GM12878 (cell line): ENCODE results near the gene P4HA1. TPM values are rescaled to one million over a fixed set of nuclear protein-coding genes. Genes with fewer than 3 reads are reported as not detected.

ENCODE experiments used
- ATAC-seq: fragments of 200-7000 bp; cut with Tn5 transposase; 3 replicates; pipeline ENCODE4 v1.9.1; 2020; ENCODE audit warnings: mild to moderate bottlenecking, moderate library complexity
- BruUV-seq: library from RNA; stranded (reverse); fragments of 400-500 nt; replicated peaks from 2 replicates; lab custom pipeline; 2021; lab: Mats Ljungman, UMichigan
- CTCF ChIA-PET: fragments of 300-600 bp; sonication (Branson Sonifier 250); formaldehyde crosslinking; extraction: SDS; loops from one replicate; lab custom pipeline; 2021; ENCODE audit warnings: inconsistent platforms; lab: Yijun Ruan, JAX
- POLR2A ChIA-PET: fragments of 350-600 bp; formaldehyde crosslinking; extraction: SDS; loops from one replicate; lab custom pipeline; 2021; ENCODE audit warnings: inconsistent platforms; lab: Charles Lee
- RAD21 ChIA-PET: fragments of 300-600 bp; sonication (Branson Sonifier 250); formaldehyde crosslinking; loops from one replicate; lab custom pipeline; 2023; ENCODE audit warnings: antibody characterized with exemption; ENCODE audit not compliant: unreplicated experiment; lab: Charles Lee
- SMC1A ChIA-PET: fragments of 300-600 bp; sonication (Branson Sonifier 250); formaldehyde crosslinking; loops from one replicate; lab custom pipeline; 2023; ENCODE audit not compliant: unreplicated experiment, uncharacterized antibody; lab: Charles Lee
- DNase-seq: peaks from one replicate; pipeline ENCODE4 v3.0.0-alpha.2; 2011; ENCODE audit warnings: low read depth, low spot score
- FAIRE-seq: peaks from 3 replicates; lab custom pipeline; 2011; peaks lifted over from hg19 to GRCh38; lab: Jason Lieb, UNC
- H2AFZ ChIP-seq: 2 replicates; pipeline ENCODE4 v1.6.0; 2011; ENCODE audit warnings: low read depth, low read length, control low read depth; ENCODE audit not compliant: control insufficient read depth
- H3K27ac ChIP-seq: 2 replicates; pipeline ENCODE4 v1.5.1; 2011; ENCODE audit warnings: control low read depth; ENCODE audit not compliant: control insufficient read depth, insufficient read depth
- H3K27me3 ChIP-seq, 2 experiments: replicated peaks in 1 of 2; 2 replicates each; pipeline versions ENCODE4 v1.6.0 to v1.6.1; 2011; ENCODE audit warnings: low read length in 1 of 2; ENCODE audit not compliant: control insufficient read depth in 2 of 2, insufficient read depth in 2 of 2
- H3K36me3 ChIP-seq, 2 experiments: 2 replicates each; pipeline ENCODE4 v1.5.1; 2011; ENCODE audit warnings: low read length in 1 of 2; ENCODE audit not compliant: control insufficient read depth in 2 of 2, insufficient read depth in 2 of 2
- H3K4me1 ChIP-seq: 2 replicates; pipeline ENCODE4 v1.6.1; 2011; ENCODE audit warnings: mild to moderate bottlenecking, low read length, moderate library complexity, mixed read lengths; ENCODE audit not compliant: control insufficient read depth, insufficient read depth
- H3K4me2 ChIP-seq: 2 replicates; pipeline ENCODE4 v1.6.0; 2011; ENCODE audit warnings: control low read depth; ENCODE audit not compliant: control insufficient read depth, insufficient read depth
- H3K4me3 ChIP-seq: fragments of 200-600 bp; sonication (generic); 2 replicates; pipeline ENCODE4 v1.5.1; 2016
- H3K79me2 ChIP-seq: 2 replicates; pipeline ENCODE4 v1.6.0; 2011; ENCODE audit warnings: low read length; ENCODE audit not compliant: control insufficient read depth, insufficient read depth
- H3K9ac ChIP-seq: 2 replicates; pipeline ENCODE4 v1.8.0; 2011; ENCODE audit warnings: low read length, control low read depth, mixed read lengths; ENCODE audit not compliant: control insufficient read depth, insufficient read depth
- H3K9me3 ChIP-seq: replicated peaks from 3 replicates; pipeline ENCODE4 v1.5.1; 2011; ENCODE audit warnings: mild to moderate bottlenecking, low read length; ENCODE audit not compliant: control insufficient read depth, insufficient read depth
- H4K20me1 ChIP-seq: 2 replicates; pipeline ENCODE4 v1.6.0; 2011; ENCODE audit not compliant: control insufficient read depth, insufficient read depth
- CEBPB ChIP-seq, 2 experiments: fragments of 150-350 bp in 1 of 2; IDR thresholded peaks; 2 replicates each; pipeline ENCODE4 v1.6.1; 2012 to 2014; ENCODE audit warnings: low read depth in 2 of 2, low read length in 2 of 2, borderline replicate concordance in 1 of 2, inconsistent platforms in 1 of 2
- CHD4 ChIP-seq: fragments of 200-600 bp; sonication (generic); IDR thresholded peaks from 2 replicates; pipeline ENCODE4 v1.6.1; 2016; ENCODE audit warnings: mild to moderate bottlenecking
- EP300 ChIP-seq, 2 experiments: fragments of 150-350 bp in 1 of 2; IDR thresholded peaks; 2 replicates each; pipeline ENCODE4 v1.6.1; 2011 to 2012; ENCODE audit warnings: low read depth in 2 of 2, low read length in 2 of 2, borderline replicate concordance in 1 of 2, improper control_type of control experiment in 1 of 2, inconsistent platforms in 1 of 2; ENCODE audit not compliant: control insufficient read depth in 1 of 2
- HDAC6 ChIP-seq: fragments of 200-600 bp; sonication (generic); IDR thresholded peaks from one replicate; pipeline ENCODE4 v1.8.0; 2017; ENCODE audit warnings: antibody characterized with exemption; ENCODE audit not compliant: unreplicated experiment
- IRF4 ChIP-seq: IDR thresholded peaks from 2 replicates; pipeline ENCODE4 v1.6.1; 2011; ENCODE audit warnings: low read depth, low read length
- PBX3 ChIP-seq: IDR thresholded peaks from 2 replicates; pipeline ENCODE4 v1.6.1; 2011; ENCODE audit warnings: mild to moderate bottlenecking, low read depth, low read length, moderate library complexity; ENCODE audit not compliant: insufficient replicate concordance
- POLR2AphosphoS2 ChIP-seq: IDR thresholded peaks from 2 replicates; pipeline ENCODE4 v1.6.1; 2011; ENCODE audit warnings: low read depth, mild to moderate bottlenecking, low read length, improper control_type of control experiment, moderate library complexity
- RELA ChIP-seq: fragments of 450-650 bp; IDR thresholded peaks from 2 replicates; pipeline ENCODE4 v1.8.0; 2014; ENCODE audit warnings: borderline replicate concordance; ENCODE audit not compliant: partially characterized antibody
- REST ChIP-seq: IDR thresholded peaks from 2 replicates; pipeline ENCODE4 v1.6.1; 2012; ENCODE audit warnings: mild to moderate bottlenecking, low read depth, low read length
- SMAD1 ChIP-seq: fragments of 450-650 bp; IDR thresholded peaks from 2 replicates; pipeline ENCODE4 v1.6.1; 2018; ENCODE audit warnings: mild to moderate bottlenecking, low read depth; ENCODE audit not compliant: partially characterized antibody
- STAT1 ChIP-seq: fragments of 450-650 bp; conservative IDR thresholded peaks from 2 replicates; pipeline ENCODE4 v1.6.1; 2014; ENCODE audit warnings: antibody characterized with exemption, mild to moderate bottlenecking
- TCF12 ChIP-seq: IDR thresholded peaks from 2 replicates; pipeline ENCODE4 v1.6.1; 2011; ENCODE audit warnings: low read depth, mild to moderate bottlenecking, low read length
- WRNIP1 ChIP-seq: IDR thresholded peaks from 2 replicates; pipeline ENCODE4 v1.6.1; 2011; ENCODE audit warnings: low read depth, low read length, improper control_type of control experiment, borderline replicate concordance
- YBX1 ChIP-seq: fragments of 450-650 bp; IDR thresholded peaks from 2 replicates; pipeline ENCODE4 v1.6.1; 2016; ENCODE audit warnings: antibody characterized with exemption
- ZBED1 ChIP-seq: IDR thresholded peaks from 2 replicates; pipeline ENCODE4 v1.6.1; 2016; ENCODE audit warnings: borderline replicate concordance
- ZBTB33 ChIP-seq: fragments of 450-650 bp; IDR thresholded peaks from 2 replicates; pipeline ENCODE4 v1.6.1; 2017; ENCODE audit warnings: mild to moderate bottlenecking
- WGBS: methylation state at CpG from one replicate; pipeline ENCODE4 v1.1.6; 2016; ENCODE audit warnings: low lambda C conversion rate; ENCODE audit not compliant: insufficient replicate concordance, insufficient coverage; ENCODE audit errors: missing lambda C conversion rate; 5-methylcytosine and 5-hydroxymethylcytosine counted together
- in situ Hi-C: fragments of 300-500 bp; cut with MboI; formaldehyde crosslinking; loops from 9 replicates; pipeline ENCODE4 v1.14.3; 2018; ENCODE audit warnings: mixed read lengths
- intact Hi-C: fragments of 100-400 bp; cut with micrococcal nuclease; formaldehyde crosslinking; loops from one replicate; pipeline ENCODE4 v1.14.2; 2022; ENCODE audit not compliant: unreplicated experiment
- polyA plus RNA-seq, 11 experiments: library from polyadenylated mRNA; depleted of rRNA in 4 of 11; unstranded in 6 of 11; stranded (reverse) in 5 of 11; fragments of >200 nt; fragmentation: Nextera tagmentation in 4 of 11; fragmentation: Illumina TruSeq in 1 of 11; extraction: Ambion mirVana in 4 of 11; extraction: Trizol in 1 of 11; gene quantifications; 1 replicate in 1 of 11; 2 replicates in 10 of 11; pipeline versions ENCODE4 v1.2.1 to v1.2.3, GENCODE V29; 2011 to 2016; ENCODE audit warnings: inconsistent platforms in 2 of 11, missing spikeins in 2 of 11, low read depth in 1 of 11
- total RNA-seq, 4 experiments: library from RNA; depleted of rRNA in 3 of 4; stranded (reverse); fragments of >200 nt in 3 of 4; fragmentation: Illumina TruSeq in 1 of 4; extraction: Trizol in 1 of 4; gene quantifications; 2 replicates each; pipeline versions ENCODE4 v1.2.1 to v1.2.3, GENCODE V29; 2013 to 2021

Gene P4HA1
- total and polyA plus RNA-seq, 10 of the 15 experiments (the other 5 are each of a cell fraction or from before 2014, with no cell fraction given), result 15.0 to 160 (median 24.1) TPM

- in situ Hi-C loops, result no loop called here
- ChIA-PET RAD21 (no interaction called here), SMC1A (interaction anchor here (1.6 kb wide), 1 partner anchor 29 kb away, joined by 5 read pairs; no protein-coding TSS in a partner anchor), POLR2A (interaction anchor here (0.6 kb wide), 1 partner anchor 79 kb away, joined by 3 read pairs; no protein-coding TSS in a partner anchor), CTCF (interaction anchor here (0.6 kb wide), 1 partner anchor 818 kb away, joined by 3 read pairs; no protein-coding TSS in a partner anchor)
- intact Hi-C loops, result no loop called here
- Histone ChIP-seq H3K4me3 (no peak overlapping the region), H3K27me3 (no peaks in the 10 kb centered on the region), H3K9me3 (no peaks in the 10 kb centered on the region), H3K27ac (no peak overlapping the region), H3K9ac (no peak overlapping the region), H3K36me3 (peaks cover 3 to 23% of the 10 kb centered on the region in 2 experiments; a peak in 3 of 4 replicates), H3K4me2 (no peak overlapping the region), H4K20me1 (no peaks in the 10 kb centered on the region), H3K79me2 (no peaks in the 10 kb centered on the region; the same call in 1 of the 2 replicates), H3K4me1 (peaks cover under 1% of the 10 kb centered on the region; the same call in 1 of the 2 replicates), H2AFZ (no peak overlapping the region)
- no peak for DNase-seq
- FAIRE-seq, result no peak
- no TSS peak for BruUV-seq
- TF ChIP-seq POLR2AphosphoS2, result no peak
- no peak for TF ChIP-seq TCF12
- TF ChIP-seq RELA, result no peak
- no peak for TF ChIP-seq REST
- TF ChIP-seq PBX3, result no peak
- no peak for TF ChIP-seq EP300 (IDR thresholded peaks at IDR 0.05; ENCODE audit: borderline replicate concordance in 1 of 2, control insufficient read depth in 1 of 2, low read depth in 2 of 2, low read length in 2 of 2)
- TF ChIP-seq CHD4, result no peak
- TF ChIP-seq IRF4, result no peak
- TF ChIP-seq CEBPB (IDR thresholded peaks at IDR 0.05; ENCODE audit: borderline replicate concordance in 1 of 2, low read depth in 2 of 2, low read length in 2 of 2), result no peak
- no peak for TF ChIP-seq STAT1
- TF ChIP-seq HDAC6, result no peak
- TF ChIP-seq SMAD1, result no peak
- no peak for TF ChIP-seq YBX1
- no peak for TF ChIP-seq ZBTB33
- TF ChIP-seq ZBED1, result no peak
- no peak for TF ChIP-seq WRNIP1
- no peak for ATAC-seq
- 96% methylated on average over 1 of the region's 1 CpG for WGBS
Observed at GRCh38 chr10:73065441-73065840, 31.2 kb downstream of the P4HA1 start.
